ENCODE results near the gene FBXW8. TPM values are rescaled to one million over a fixed set of nuclear protein-coding genes. Genes with fewer than 3 reads are reported as not detected.

Gene FBXW8
- total RNA-seq, 8 experiments from 2014 or later, result 8.1 to 18.7 (median 12.2) TPM

DNA sequence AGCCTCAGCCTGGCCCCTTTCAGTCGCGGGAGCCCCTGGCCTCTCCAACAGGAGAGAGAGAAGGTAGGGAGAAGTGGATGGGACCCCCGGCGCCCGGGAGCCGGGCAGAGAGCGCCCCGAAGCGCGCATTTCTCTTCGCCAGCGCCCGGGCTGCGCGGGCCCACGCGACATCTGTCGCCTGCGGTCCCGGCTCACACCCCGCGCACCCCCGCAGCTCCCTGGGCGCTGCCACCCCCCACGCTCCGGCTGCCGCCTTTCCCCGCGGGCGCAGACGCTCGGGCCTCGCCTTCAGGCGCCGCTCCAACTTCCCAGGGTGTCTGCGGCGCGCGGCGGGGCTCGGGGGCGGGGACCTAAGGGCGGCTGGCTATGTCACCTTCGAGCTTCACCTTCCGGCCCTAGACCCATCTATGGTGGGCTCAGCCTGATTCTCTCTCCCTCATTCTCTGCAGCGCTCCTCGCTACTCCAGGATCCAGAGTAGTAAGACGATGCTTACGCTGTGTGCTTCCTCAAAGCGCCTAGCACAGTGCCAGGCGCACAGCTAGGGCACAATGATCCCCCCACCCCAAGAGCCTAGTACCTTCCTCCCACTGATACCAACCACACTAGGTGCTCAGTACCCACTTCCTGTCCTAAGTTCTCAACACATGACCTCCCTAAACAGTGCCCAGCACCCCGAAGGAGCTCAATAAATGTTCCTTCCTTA lies 31.1 kb upstream of the FBXW8 start:
- no peak overlapping the region for H3K27ac ChIP-seq
- H3K4me1 ChIP-seq (replicated peaks in 1 of 2), result peaks cover 22 to 35% of the 10 kb centered on the region in 2 donors
- in situ Hi-C loops (cut with MboI; ENCODE audit: low pct_unique_long_range_greater_than_20kb in 2 of 9, low sequenced_read_pairs in 9 of 9, unreplicated experiment in 9 of 9), result loop anchor here in 5 of 9 experiments (10.0 to 25.0 kb wide), 3 partner anchors 92 to 175 kb away; no protein-coding TSS in a partner anchor
- peak overlapping the region; percentile 43 to 58 (median 58) for H3K4me3 ChIP-seq
- WGBS, 10 experiments, result 0 to 17% (median 0%) methylated on average over 1 to 4 of the region's 52 CpGs; no CpG with 5 or more reads in 1 of the 10 experiments
- no peak for ATAC-seq (replicated peaks in 6 of 8)

DNA sequence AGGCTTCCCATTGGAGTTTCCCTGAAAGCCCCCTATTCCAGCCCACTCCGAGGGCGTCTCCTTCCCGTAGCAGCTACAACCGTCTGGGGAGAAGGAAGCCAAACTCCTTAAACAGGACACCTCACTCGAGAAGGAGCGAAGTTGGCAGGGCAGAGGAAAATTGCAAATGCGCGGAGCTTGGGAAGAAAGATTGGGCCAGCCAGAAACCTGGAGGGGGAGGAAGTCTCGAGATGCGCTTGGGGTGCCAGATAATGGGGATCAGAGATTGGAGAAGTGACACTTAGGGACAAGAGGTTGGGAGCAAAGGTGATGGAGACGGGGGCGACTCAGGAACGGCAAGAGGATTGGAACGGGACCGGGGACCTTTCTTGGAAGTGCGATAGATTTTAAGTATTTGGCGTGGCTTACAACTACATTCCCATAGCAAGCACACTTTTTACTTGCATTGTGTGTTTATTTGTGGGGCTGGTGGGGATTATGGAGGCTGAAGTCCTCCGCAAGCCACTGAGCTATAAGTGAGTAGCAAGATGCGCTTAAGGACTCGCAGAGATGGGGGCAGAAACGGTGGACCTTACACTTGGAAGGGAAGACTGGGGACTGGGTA lies 30.4 kb upstream of the FBXW8 start:
- H3K4me1 ChIP-seq (replicated peaks in 1 of 2), result peaks cover 22 to 35% of the 10 kb centered on the region in 2 donors
- 0 to 5% (median 0%) methylated on average over 1 to 15 of the region's 21 CpGs; no CpG with 5 or more reads in 2 of the 10 experiments for WGBS, 10 experiments
- ATAC-seq (replicated peaks in 6 of 8), result peak in 2 of 8 experiments; percentile 0
- no peak overlapping the region for H3K27ac ChIP-seq
- in situ Hi-C loops (cut with MboI; ENCODE audit: low pct_unique_long_range_greater_than_20kb in 2 of 9, low sequenced_read_pairs in 9 of 9, unreplicated experiment in 9 of 9), result loop anchor here in 5 of 9 experiments (10.0 to 25.0 kb wide), 3 partner anchors 93 to 176 kb away; no protein-coding TSS in a partner anchor
- H3K4me3 ChIP-seq, result peak overlapping the region; percentile 43 to 58 (median 58)

DNA sequence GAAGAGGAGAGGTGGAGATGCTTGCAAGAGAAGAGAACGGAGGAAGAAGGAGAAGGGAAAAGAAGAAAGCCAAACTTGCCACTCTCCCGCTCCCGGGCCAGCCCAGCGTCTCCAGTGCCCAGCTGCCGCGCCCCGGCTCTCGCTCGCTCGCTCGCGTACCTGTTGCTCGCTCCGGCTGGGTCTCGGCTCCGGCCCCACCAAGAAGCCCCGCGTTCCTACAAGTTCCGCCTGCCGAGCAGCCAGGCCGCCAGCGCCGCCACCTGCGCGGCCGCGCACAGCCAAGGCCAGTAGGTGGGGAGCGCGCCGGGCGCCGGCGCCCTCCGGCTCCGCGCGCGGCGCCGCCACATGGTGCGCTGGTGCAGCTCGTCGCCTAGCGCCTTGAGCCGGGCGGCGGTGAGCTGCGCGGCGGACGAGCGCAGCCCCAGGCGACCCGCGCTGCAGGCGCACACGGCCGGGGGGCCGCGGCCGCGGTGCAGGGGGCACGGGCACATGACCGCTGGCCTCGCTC lies 29.9 kb upstream of the FBXW8 start:
- in situ Hi-C loops (cut with MboI; ENCODE audit: low pct_unique_long_range_greater_than_20kb in 2 of 9, low sequenced_read_pairs in 9 of 9, unreplicated experiment in 9 of 9), result loop anchor here in 5 of 9 experiments (10.0 to 25.0 kb wide), 3 partner anchors 94 to 176 kb away; no protein-coding TSS in a partner anchor
- ATAC-seq (replicated peaks in 6 of 8), result peak; percentile 54 to 88 (median 80)
- peak overlapping the region in 1 of 2 donors; percentile 14 for H3K27ac ChIP-seq
- H3K4me1 ChIP-seq (replicated peaks in 1 of 2), result peaks cover 20 to 33% of the 10 kb centered on the region in 2 donors
- H3K4me3 ChIP-seq, result peak overlapping the region; percentile 43 to 58 (median 58)
- 0 to 2% (median 0%) methylated on average over 1 to 16 of the region's 65 CpGs; no CpG with 5 or more reads in 5 of the 10 experiments for WGBS, 10 experiments

DNA sequence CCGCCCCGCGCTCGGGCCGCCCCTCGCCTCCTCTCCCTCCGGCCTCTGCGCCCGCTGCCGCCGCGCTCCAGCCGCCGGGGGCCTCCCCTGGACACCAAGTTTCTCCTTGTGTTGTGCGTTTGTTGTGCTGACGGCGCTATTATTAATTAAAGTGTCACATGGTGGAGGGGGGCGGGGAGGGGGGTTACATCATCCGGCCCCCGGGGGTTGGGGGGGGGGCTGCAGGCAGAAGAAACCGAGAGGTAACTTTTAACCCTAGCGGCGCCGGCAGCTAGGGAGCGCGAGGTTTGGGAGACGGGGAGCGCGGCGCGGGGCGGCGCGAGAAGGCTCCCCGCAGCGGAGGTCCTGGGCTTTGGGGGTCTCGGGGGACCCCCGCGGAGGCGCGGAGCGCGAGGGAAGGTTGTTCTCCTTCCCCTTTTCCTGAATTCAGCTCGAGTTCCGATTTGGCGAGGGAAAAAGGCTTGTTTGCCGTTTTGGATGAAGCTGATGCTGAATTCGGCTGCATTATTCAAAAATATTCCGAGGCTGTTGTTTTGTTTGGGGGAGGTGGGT lies 29.3 kb upstream of the FBXW8 start, which contains the start of gene HRK:
Gene HRK, minus strand, starts transcription at position 117 of the 552 bp plus-strand sequence. CDS start 134 bp downstream, outside the sequence.
- peak in 3 of 8 experiments; percentile 14 to 62 (median 16) for ATAC-seq (replicated peaks in 6 of 8)
- Histone ChIP-seq H3K4me1 (replicated peaks in 1 of 2) (peaks cover 14 to 28% of the 10 kb centered on the region in 2 donors), H3K27ac (peak within 1 kb of the TSS in 1 of 2 donors; percentile 14), H3K4me3 (peak within 1 kb of the TSS; percentile 43 to 58 (median 58))
- in situ Hi-C loops (cut with MboI; ENCODE audit: low pct_unique_long_range_greater_than_20kb in 2 of 9, low sequenced_read_pairs in 9 of 9, unreplicated experiment in 9 of 9), result loop anchor here in 5 of 9 experiments (10.0 to 25.0 kb wide), 3 partner anchors 94 to 177 kb away; no protein-coding TSS in a partner anchor
- WGBS, 10 experiments, result 0 to 17% (median 0%) methylated on average over 1 to 12 of the region's 49 CpGs; no CpG with 5 or more reads in 5 of the 10 experiments

DNA sequence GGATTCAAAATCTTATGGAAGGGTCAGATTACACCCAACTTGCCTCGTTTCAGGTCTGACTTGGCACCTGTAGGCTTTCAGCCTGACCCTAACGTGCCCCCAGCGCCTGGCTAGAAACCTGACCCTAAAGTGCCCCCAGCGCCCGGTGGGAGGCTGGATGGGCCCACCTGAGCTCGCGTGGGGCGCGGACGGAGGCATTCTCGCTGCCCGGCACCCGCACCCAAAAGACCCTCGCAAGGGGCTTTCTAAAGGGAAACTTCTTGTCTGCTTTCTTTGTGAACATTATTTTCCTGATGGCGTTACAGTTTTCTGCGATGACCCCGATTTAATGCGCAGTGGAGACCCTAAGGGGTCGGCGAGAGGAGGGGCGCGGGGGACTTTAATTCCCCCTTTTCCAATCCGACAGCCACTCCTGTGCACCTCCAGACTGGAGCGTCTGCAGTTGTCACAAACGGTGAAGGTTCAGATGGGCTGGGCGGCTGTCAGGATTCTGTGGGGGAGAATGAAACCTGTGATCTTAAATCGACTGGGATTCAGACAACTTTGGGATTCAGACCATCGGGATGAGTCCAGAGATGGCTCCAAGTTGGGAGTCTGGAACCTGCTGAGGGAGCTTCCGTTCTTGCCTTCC lies 28.8 kb upstream of the FBXW8 start:
- no peak for ATAC-seq (replicated peaks in 6 of 8)

DNA sequence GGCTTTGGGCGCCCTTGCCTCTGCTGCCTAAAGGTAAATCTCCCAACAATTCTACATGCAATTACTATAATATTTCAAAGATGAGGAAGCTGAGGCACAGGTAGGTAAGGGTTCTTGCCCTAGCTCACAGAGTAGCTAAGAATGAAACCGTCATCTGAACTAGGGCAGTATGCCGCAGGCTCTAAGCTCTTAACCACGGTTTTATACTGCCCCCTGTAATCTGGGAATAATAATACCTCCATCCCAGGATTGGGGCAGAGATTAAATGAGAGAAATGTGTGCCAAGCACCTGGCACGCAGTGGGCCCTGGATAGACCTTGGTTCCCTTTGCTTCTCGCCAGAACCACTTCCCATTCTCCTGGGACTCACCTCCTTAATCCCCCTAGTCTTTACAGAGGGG lies 28.0 kb upstream of the FBXW8 start:
- ATAC-seq (replicated peaks in 6 of 8), result peak in 7 of 8 experiments; percentile 9 to 35 (median 25)
- no peak overlapping the region for H3K27ac ChIP-seq
- in situ Hi-C loops (cut with MboI; ENCODE audit: low pct_unique_long_range_greater_than_20kb in 2 of 9, low sequenced_read_pairs in 9 of 9, unreplicated experiment in 9 of 9), result loop anchor here in 5 of 9 experiments (10.0 to 25.0 kb wide), 3 partner anchors 95 to 178 kb away; no protein-coding TSS in a partner anchor
- peak overlapping the region in 2 of 5 donors; percentile 58 for H3K4me3 ChIP-seq
- 16 to 60% (median 17%) methylated on average over 1 to 4 of the region's 6 CpGs; no CpG with 5 or more reads in 7 of the 10 experiments for WGBS, 10 experiments
- H3K4me1 ChIP-seq (replicated peaks in 1 of 2), result peaks cover 8 to 19% of the 10 kb centered on the region in 2 donors

More for the DNA sequence above, 28.8 kb upstream of the FBXW8 start:
- Histone ChIP-seq H3K4me1 (replicated peaks in 1 of 2) (peaks cover 9 to 22% of the 10 kb centered on the region in 2 donors), H3K4me3 (peak overlapping the region; percentile 43 to 58 (median 58)), H3K27ac (no peak overlapping the region)
- 3 to 14% (median 4%) methylated on average over 1 to 11 of the region's 29 CpGs; no CpG with 5 or more reads in 5 of the 10 experiments for WGBS, 10 experiments
- in situ Hi-C loops (cut with MboI; ENCODE audit: low pct_unique_long_range_greater_than_20kb in 2 of 9, low sequenced_read_pairs in 9 of 9, unreplicated experiment in 9 of 9), result loop anchor here in 5 of 9 experiments (10.0 to 25.0 kb wide), 3 partner anchors 95 to 177 kb away; no protein-coding TSS in a partner anchor

DNA sequence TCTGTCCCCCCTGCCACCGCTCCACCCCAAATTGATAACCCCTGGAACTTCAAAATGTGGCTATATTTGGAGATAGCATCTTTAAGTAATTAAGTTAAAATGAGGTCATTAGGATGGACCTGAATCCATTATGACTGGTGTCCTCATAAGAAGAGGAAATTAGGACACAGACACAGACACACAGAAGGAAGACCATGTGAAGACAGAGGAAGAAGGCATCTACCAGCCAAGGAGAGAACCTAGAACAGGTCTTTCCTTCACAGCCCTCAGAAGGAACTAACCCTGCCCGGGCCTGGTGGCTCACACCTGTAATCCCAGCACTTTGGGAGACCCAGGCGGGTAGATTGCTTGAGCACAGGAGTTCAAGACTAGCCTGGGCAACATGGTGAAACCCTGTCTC lies 25.9 kb upstream of the FBXW8 start:
- no peak overlapping the region for H3K4me3 ChIP-seq
- in situ Hi-C loops (cut with MboI; ENCODE audit: low pct_unique_long_range_greater_than_20kb in 2 of 9, low sequenced_read_pairs in 9 of 9, unreplicated experiment in 9 of 9), result loop anchor here in 5 of 9 experiments (10.0 to 25.0 kb wide), 3 partner anchors 98 to 180 kb away; no protein-coding TSS in a partner anchor
- ATAC-seq (replicated peaks in 6 of 8), result no peak
- H3K27ac ChIP-seq, result no peak overlapping the region
- peaks cover 3 to 15% of the 10 kb centered on the region in 2 donors for H3K4me1 ChIP-seq (replicated peaks in 1 of 2)
- WGBS, 10 experiments, result 30 to 100% (median 67%) methylated on average over 1 to 2 of the region's 3 CpGs; no CpG with 5 or more reads in 4 of the 10 experiments

DNA sequence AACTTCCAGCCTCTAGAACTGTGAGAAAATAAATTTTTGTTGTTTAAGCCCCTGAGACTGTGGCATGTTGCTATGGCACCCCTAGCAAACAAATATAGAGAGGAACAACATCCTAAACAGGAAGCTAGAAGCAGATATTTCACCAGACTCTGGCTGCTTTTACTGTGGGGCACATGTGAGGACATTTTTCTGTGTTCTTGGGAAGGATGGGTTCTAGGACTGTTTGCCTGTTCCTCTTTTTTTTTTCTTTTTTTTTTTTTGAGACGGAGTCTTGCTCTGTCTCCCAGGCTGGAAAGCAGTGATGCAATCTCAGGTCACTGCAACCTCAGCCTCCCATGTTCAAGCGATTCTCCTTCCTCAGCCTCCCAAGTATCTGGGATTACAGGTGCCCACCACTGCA lies 25.3 kb upstream of the FBXW8 start:
- Histone ChIP-seq H3K27ac (no peak overlapping the region), H3K4me1 (replicated peaks in 1 of 2) (peaks cover 3 to 10% of the 10 kb centered on the region in 2 donors), H3K4me3 (no peak overlapping the region)
- no peak for ATAC-seq (replicated peaks in 6 of 8)
- 22 to 100% (median 58%) methylated on average over 1 to 2 of the region's 2 CpGs; no CpG with 5 or more reads in 2 of the 10 experiments for WGBS, 10 experiments
- in situ Hi-C loops (cut with MboI; ENCODE audit: low pct_unique_long_range_greater_than_20kb in 2 of 9, low sequenced_read_pairs in 9 of 9, unreplicated experiment in 9 of 9), result loop anchor here in 5 of 9 experiments (10.0 to 25.0 kb wide), 3 partner anchors 98 to 181 kb away; no protein-coding TSS in a partner anchor

DNA sequence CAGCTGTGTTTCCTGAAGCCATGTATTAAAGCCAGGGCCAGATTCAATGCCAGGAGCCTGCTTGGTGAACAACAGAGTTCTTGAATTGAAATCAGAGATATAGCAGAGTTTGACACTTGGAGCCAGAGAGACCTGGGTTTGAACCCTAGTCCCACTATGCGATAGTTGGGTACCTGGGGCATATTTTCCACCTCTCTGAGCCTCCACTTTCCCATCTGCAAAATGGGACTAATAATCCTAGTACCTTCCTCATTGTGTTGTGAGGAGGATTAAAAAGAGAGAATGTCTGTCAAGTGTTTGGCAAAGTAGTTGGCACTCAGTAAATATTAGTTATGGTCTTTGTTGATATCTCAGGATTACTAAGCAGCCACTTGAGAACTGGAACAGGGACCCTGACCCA lies 23.5 kb upstream of the FBXW8 start:
- H3K4me1 ChIP-seq (replicated peaks in 1 of 2), result peaks cover 0 to 6% of the 10 kb centered on the region in 2 donors
- H3K27ac ChIP-seq, result no peak overlapping the region
- in situ Hi-C loops (cut with MboI; ENCODE audit: low pct_unique_long_range_greater_than_20kb in 2 of 9, low sequenced_read_pairs in 9 of 9, unreplicated experiment in 9 of 9), result loop anchor here in 5 of 9 experiments (10.0 to 25.0 kb wide), 3 partner anchors 100 to 182 kb away; no protein-coding TSS in a partner anchor
- no peak for ATAC-seq (replicated peaks in 6 of 8)
- WGBS, 10 experiments, result 0 to 100% (median 100%) methylated on average over 1 of the region's 1 CpG; no CpG with 5 or more reads in 3 of the 10 experiments
- H3K4me3 ChIP-seq, result no peak overlapping the region

DNA sequence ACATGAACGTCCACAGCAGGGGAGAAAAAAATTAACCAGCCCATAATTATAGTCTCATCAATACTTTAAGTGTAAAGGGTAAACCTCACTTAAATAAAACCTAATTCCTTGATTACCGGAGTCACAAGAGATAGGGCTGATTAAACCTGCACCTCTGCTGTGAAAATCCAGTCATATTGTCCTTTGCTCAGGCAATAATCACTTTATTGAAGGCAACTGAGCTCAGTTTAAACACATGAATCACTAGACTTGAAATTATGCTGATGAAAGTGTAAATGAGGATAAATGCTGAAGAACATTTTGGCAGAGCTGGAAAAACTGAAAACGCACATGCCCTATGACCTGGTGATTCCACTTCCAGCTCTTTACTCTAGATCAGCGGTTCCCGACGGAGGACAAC lies 22.9 kb upstream of the FBXW8 start:
- peaks cover 0 to 3% of the 10 kb centered on the region in 2 donors for H3K4me1 ChIP-seq (replicated peaks in 1 of 2)
- no peak overlapping the region for H3K4me3 ChIP-seq
- 39 to 90% (median 78%) methylated on average over 1 to 6 of the region's 6 CpGs for WGBS, 10 experiments
- ATAC-seq (replicated peaks in 6 of 8), result no peak
- no peak overlapping the region for H3K27ac ChIP-seq
- in situ Hi-C loops (cut with MboI; ENCODE audit: low pct_unique_long_range_greater_than_20kb in 2 of 9, low sequenced_read_pairs in 9 of 9, unreplicated experiment in 9 of 9), result loop anchor here in 5 of 9 experiments (10.0 to 25.0 kb wide), 3 partner anchors 101 to 183 kb away; no protein-coding TSS in a partner anchor

DNA sequence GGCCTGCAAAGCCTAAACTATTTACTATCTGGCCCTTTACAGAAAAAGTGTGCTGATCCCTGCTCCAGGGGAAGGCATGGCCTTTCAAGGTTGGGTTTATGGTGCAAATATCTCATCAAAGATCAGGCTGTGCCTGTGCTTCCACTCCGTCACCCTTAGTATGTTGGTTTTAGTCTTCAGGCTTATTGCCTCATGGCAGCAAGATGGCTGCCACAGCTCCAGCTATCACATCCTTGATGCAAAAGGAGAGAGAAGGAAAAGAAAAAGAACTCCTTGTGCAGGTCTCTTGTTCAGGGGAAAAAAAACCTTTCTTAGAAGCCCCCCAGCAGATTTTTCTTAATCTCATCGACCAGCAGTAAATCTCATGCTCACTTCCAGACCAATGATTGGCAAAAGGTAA lies 20.4 kb upstream of the FBXW8 start:
- no peak overlapping the region for H3K27ac ChIP-seq
- H3K4me1 ChIP-seq (replicated peaks in 1 of 2), result peaks cover 0 to 3% of the 10 kb centered on the region in 2 donors
- no peak for ATAC-seq (replicated peaks in 6 of 8)
- no peak overlapping the region for H3K4me3 ChIP-seq
- 17 to 100% (median 86%) methylated on average over 1 to 2 of the region's 2 CpGs; no CpG with 5 or more reads in 4 of the 10 experiments for WGBS, 10 experiments
- in situ Hi-C loops (cut with MboI; ENCODE audit: low pct_unique_long_range_greater_than_20kb in 2 of 9, low sequenced_read_pairs in 9 of 9, unreplicated experiment in 9 of 9), result loop anchor here in 4 of 9 experiments (25.0 kb wide), 2 partner anchors 103 to 178 kb away; no protein-coding TSS in a partner anchor
